Adrenal gland (tissue), 5 donors: ENCODE measurements around the gene SSBP3.

Experiments used
- CTCF ChIP-seq, 6 experiments: fragments of 450-650 bp in 4 of 6; fragments of 200-600 bp in 2 of 6; sonication (generic) in 1 of 6; IDR thresholded peaks; 1 replicate in 5 of 6; 2 replicates in 1 of 6; pipeline versions ENCODE4 v1.5.1 to v1.8.0; 2016 to 2021; ENCODE audit warnings: antibody characterized with exemption in 6 of 6, mild to moderate bottlenecking in 2 of 6, moderate library complexity in 1 of 6
- POLR2A ChIP-seq, 2 donors: fragments of 450-650 bp; IDR thresholded peaks; one replicate each; pipeline ENCODE4 v1.6.1; 2017; ENCODE audit warnings: antibody characterized with exemption in 2 of 2, mild to moderate bottlenecking in 2 of 2, moderate library complexity in 1 of 2
- donor health status: DM: no; HTN: no; CAD: no.

GRCh38 chr1:54365847-54366246 is 40.3 kb downstream of the SSBP3 start:
- TF ChIP-seq CTCF (IDR thresholded peaks at IDR 0.05) = no peak
- no peak for TF ChIP-seq POLR2A (IDR thresholded peaks at IDR 0.05)
